NOMO-1 treated with dmso at 0.1 percent for 144 hours (cell line): ENCODE data around the gene FLNC.

Experiments used
- DNase-seq: peaks from one replicate; lab custom pipeline; 2025; ENCODE audit not compliant: unreplicated experiment; lab: John Stamatoyannopoulos, UW

The FLNC gene

GRCh38 chr7:128831994-128832879 lies 2.0 kb downstream of the FLNC start:
- no peak for DNase-seq

- no peak for DNase-seq
These were observed 2.6 kb downstream of the FLNC start for GRCh38 chr7:128832880-128833147.

- no peak for DNase-seq
These were observed 3.1 kb downstream of the FLNC start for GRCh38 chr7:128833148-128833945.

GRCh38 chr7:128833946-128834325 lies 3.7 kb downstream of the FLNC start:
- no peak for DNase-seq

- no peak for DNase-seq
These were observed 5.1 kb downstream of the FLNC start for GRCh38 chr7:128835231-128835751.

- no peak for DNase-seq
These were observed 5.8 kb downstream of the FLNC start for GRCh38 chr7:128835790-128836641.

GRCh38 chr7:128836729-128837348 lies 6.6 kb downstream of the FLNC start:
- no peak for DNase-seq

GRCh38 chr7:128837521-128837921 lies 7.3 kb downstream of the FLNC start:
- DNase-seq = no peak

- DNase-seq = no peak
These were observed 8.0 kb downstream of the FLNC start for GRCh38 chr7:128838109-128838779.

- DNase-seq = no peak
These were observed 8.9 kb downstream of the FLNC start for GRCh38 chr7:128838981-128839731.

GRCh38 chr7:128839751-128840177 lies 9.6 kb downstream of the FLNC start:
- DNase-seq = no peak

- DNase-seq = no peak
These were observed 10.3 kb downstream of the FLNC start for GRCh38 chr7:128840326-128841170.

GRCh38 chr7:128841171-128841690 lies 11.0 kb downstream of the FLNC start:
- DNase-seq = no peak

GRCh38 chr7:128841921-128842673 lies 11.9 kb downstream of the FLNC start:
- no peak for DNase-seq

GRCh38 chr7:128842674-128843641 lies 12.8 kb downstream of the FLNC start:
- DNase-seq = no peak

GRCh38 chr7:128843938-128844621 lies 13.9 kb downstream of the FLNC start:
- no peak for DNase-seq
